Glomerular visceral epithelial cell (primary cell): ENCODE data around the gene ATP11A.
"Not testable (repeated sequence)": the region's sequence is repeated elsewhere in the genome, so short reads cannot be mapped to it uniquely, and the experiment has no call there.

Source experiments
- DNase-seq: peaks from one replicate; pipeline ENCODE4 v3.0.0-alpha.2; 2016; ENCODE audit errors: extremely low spot score

The ATP11A gene

DNA sequence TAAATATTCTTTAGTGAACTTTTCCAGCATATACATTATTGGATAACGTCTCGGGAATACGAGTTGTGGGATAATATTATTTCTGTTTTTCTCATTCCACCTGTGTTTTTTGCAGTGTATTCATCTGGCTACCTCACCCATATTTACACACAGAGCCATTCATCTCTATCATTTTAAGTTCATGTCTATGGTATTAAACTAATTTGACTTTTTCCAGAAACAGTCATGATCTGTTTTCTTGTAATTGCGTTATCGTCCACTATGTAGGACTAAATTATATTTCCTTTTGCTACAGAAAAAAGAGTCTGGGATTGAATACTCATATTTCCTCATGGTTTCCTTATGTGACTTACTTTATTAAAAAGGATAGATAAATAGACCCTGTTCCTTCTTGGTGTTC is 2.7 kb downstream of the ATP11A start:
- no peak for DNase-seq

DNA sequence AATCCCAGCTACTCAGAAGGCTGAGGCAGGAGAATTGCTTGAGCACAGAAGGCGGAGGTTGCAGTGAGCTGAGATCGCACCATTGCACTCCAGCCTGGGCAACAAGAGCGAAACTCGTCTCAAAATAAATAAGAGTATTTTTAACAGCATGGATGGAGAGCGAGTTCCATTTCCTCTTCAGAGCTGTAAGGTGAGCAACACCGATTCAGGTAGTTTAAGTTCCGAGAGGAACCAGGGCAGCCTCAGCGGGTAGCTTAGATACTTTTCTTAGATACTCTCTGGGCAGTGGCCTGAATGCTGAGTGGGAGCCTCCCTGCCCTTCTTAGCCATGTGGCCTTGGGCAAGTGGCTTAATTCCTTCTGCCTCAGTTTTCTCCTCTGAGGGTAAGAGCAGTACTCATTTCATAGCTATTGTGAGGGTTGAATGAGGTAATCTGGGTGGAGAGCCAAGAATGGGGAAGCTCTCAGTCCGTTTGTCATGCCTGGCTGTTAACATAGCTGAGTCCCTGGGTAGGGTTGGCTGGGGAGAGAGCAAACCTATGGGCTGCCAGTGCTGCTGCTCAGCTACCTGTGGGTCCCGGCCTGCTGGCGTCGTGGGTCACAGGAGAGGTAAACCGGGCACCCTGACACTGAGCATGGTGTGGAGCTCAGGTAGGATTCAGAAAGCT is 4.1 kb downstream of the ATP11A start:
- DNase-seq: peak; percentile 70

DNA sequence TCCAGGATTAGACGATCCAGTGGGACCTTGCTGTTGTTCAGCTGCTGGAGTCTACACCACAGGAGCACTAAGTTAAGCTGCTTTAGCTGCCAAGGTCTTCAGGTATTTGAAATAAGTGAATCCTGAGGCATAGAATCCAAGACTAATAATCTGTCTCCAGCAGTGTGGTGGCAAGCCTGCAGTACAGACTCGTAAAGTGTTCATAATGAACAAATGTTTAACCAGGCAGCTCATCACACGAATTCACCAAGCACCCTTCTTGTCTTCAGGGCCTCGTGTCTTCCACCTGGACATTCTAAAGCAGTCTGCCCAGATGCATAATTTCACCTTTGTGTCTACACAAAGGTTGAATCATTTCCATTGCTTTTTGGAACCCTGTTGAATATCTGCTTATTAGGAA is 5.3 kb downstream of the ATP11A start:
- DNase-seq: peak; percentile 25

GRCh38 chr13:112696001-112696868 is 6.4 kb downstream of the ATP11A start:
- no peak for DNase-seq

DNA sequence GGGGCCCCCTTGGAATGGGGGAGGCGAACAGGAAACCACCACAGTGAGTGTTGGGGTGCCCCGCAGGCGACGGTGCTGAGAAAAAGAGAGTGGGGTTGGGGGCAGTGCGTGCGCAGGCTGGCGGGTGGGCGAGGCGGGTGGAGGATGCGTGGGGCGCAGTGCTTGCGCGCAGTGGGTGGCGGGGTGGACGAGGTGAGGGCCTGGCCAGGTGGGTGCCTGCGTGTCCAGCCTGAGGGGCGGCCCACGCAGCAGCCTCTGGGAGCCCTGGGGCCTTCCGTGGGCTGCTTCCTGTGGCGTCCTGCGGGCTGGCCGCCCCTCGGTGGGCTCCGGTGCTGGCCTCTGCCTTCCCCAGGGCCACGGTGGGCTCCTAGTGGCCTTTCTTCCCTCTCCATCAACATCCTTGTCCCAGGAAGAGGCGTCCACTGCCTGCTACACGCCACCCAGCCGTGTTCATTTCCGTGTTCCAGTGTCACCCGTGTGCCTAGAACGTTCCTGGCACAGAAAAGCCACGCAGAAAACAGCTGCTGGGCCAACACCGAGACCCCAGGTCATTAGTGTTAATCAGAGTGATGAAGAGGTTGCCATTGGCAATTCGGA is 7.1 kb downstream of the ATP11A start:
- no peak for DNase-seq

GRCh38 chr13:112697756-112698655 is 8.2 kb downstream of the ATP11A start:
- DNase-seq: no peak

DNA sequence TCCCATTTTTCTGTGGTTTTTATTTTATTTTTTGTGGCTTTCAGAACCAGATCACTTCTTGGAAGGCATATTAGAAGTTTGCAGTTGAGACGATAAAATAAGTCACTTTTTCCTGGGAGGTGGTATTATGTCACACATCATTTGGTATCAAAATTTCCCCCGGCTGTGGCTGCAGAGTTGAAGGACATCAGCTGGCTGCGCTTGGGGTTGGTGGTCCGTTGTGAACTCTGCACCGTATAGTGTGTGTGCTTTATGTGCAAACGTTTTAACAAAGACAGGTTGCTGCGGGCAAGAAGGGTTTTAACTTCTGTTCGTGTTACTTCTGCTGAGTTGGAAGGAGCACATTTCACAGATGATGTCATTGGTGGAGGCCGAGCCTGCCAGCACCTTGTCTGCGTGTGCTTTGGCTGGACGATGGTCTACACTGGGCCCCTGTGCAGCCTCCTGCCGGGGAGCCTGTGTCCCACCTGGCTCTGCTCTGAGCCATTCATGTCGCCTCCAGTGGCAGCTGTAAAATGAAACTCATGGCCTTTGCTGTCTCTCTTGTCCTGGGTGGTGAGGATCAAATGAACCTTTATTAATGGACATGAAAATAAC is 9.6 kb downstream of the ATP11A start:
- no peak for DNase-seq

DNA sequence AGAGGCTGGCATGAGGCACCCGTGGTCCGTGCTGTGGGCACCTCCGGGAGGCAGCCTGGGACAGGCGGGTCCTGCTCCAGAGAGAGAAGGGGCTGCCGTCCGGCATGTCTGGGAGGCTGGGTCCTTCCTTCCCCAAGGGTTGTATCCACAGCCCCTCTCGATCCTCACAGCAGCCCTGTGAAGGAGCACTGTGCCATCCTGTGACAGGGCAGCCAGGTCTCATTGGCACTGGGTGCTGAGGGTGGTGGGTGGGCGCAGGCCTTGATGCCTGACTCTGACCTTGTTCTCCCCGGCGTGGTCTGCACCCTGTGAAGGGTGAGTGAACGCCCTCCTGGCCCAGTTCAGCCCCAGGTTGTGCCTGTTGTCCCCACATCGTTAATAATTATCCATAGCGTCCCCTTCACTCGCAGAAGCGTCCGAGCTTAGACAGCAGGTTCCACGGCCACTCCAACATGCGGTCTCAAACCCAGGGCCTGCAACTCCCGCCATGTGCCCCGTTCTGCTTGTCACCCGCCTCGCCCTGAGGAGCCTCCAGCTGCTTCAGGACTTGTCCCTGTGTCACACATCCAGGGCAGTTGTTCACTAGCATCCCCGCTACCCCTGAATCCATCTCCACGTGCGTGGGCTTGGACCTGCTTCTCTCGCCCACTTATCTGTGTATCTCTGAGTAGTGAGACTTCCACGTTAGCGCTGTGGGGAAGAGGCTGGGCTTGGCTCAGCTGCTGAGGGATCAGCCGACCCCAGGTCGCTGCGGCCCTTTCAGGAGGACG is 10.6 kb downstream of the ATP11A start:
- DNase-seq: no peak

- no peak for DNase-seq
These were observed 12.6 kb downstream of the ATP11A start for GRCh38 chr13:112702341-112702985.

DNA sequence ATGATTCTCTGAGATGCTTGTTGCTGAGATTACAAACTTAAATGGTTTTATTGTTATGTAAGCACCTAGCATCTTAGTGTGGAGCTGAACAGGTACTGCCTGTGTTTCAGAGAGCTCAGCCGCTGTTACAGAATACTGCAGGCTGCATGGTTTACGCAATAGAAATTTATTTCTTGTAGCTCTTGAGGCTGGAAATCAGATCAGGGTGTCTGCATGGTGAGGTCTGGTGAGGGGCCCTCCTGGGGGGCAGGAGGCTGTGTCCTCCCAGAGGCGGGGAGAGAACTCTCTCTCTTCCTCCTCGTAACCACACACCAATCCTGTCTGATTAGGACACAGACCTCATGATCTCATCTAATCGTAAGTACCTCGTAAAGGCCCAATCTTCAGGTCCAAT is 13.1 kb downstream of the ATP11A start:
- DNase-seq: no peak

DNA sequence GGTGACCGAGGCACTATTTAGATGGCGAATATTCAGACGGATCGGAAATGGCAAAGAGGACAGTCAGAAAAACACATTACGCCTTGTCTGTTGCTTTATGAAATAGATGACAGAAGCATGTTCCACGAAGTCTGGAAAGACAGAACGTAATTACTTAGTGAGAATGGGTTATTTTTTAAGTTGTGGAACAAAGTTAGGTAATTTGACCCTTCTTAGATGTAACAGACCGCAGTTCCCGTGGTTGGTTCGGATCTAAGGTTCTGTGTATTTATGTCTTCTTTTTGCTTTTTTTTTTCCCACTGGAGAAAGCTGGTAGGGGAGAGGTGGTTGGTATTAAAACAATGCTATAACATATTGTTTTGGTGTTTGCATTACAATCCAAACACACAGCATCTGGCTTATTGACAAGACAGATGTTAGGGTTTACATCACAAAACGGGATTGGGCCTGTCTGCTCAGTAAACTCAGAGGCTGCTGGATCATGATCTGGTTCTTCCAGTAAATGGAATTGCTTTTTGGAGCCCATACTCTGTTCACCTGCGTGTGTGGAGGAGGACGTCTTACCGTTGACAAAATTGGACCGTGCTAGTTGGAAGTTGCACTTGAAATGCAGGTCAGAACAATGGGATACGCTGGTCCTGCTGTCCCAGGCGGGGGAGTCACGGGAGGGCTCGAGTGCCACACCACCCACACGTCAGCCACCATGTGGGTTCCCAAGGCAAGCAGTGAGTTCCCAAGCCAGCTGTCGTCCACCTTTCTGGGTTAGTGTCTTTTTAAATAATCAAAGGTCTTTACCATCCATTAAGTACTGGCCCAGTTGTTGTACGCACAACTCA is 13.8 kb downstream of the ATP11A start:
- no peak for DNase-seq

DNA sequence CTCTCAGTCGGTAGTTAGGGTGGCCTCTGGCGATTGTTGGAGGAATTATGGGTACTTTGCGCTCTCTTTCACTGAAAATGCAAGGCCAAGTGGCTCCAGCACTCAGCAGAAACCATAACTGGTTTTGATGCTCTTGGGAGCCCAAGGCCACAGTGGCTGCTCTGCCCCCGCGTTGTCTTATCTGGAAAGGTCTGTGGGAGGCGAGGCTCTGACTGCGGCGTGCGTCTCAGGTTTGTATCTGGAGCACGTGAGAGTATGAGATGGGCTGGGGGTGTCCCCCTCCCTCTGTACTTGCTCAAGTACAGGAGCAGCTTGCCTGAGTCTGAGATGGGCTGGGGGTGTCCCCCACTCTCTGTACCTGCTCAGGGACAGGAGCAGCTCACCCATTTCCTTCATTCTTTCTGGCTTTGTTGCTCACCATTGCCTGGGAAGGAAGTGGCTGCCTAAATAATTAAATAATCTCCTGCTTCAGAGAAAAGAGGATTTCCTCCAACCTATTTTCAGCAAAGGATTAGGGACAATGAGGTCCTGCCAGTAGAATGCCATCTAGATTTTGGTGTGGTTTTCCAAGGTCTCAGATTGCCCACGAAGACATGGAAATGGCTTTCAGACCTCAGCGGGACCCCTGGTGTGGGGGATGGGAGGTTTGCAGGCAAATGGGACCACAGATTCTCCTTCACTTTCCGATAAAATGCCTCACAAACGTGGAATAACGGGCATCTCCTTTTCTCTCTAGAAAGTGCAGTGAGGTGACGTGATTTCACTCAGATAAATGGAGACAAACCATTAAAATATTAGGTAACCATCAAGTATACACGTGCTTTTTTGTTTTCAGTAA is 14.7 kb downstream of the ATP11A start:
- no peak for DNase-seq

DNA sequence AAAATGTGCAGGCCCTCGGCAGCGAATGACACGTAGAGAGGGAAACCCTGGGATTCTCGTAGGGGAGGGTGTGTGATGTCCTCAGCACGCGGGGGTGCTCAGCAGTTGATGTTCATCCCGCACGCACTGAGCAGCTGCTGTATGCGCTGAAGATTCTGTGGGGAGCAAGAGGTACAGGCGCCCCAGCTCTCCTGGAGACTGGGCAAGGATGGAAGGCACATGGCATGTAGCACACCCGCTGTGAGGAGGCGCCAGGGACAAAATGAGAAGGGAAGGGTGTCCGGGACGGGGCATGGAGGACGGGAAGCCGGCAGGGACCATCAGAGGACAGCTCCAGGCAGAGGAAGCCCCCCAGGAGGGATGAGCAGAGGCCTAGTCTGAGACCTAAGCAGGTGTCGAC is 15.4 kb downstream of the ATP11A start:
- no peak for DNase-seq

DNA sequence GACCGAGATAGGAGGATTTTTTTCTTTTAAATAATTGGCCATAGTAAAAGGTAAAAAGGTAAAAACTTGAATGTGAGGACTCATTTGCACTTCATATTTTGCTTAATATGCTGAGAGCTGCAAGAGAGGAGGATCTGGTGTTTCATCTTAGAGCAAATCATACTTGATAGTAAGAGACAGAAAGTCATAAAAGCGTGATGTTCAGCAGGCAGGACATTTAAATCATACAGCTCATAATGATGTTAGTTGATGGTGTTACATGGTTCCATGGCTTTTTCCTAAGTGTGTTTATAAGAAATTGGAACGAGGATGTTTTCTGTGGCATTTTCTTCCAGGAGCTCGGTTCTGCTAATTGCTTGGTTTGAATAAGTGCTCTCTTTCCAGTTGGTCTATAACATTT is 16.3 kb downstream of the ATP11A start:
- no peak for DNase-seq

DNA sequence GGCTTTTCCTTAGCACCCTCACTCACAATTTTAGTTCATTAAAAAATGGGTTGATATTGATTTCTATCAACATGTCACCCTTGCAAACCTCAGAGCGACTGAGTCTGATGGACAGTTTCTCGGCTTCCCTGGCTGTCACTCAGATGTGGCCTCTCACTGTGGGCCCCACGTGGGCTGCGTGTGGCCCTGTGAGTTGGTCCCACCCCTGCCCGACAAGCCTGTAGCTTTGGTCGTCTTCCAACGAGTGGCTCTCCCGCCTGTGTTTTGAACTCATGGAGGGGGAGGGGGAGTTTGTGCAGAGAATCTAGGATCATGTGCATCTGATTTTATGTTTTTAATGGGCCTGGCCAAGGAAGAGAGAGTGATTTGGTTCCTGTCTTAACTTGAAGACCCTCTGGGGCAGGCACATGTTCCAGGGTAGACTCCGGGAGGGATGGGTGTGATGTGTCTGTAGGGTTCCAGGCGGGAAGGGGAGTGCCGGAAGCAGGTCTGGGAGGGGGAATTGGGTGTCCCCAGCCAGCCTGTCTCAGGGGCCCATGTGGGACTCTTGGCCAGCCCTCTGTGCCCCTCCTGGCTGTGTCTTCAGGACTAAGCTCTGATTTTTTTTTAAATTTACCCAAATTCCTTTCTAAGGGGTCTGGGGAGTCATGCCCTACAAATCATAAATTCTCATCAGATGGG is 18.9 kb downstream of the ATP11A start:
- DNase-seq: no peak

- not testable (repeated sequence) for DNase-seq
These were observed 19.5 kb downstream of the ATP11A start for GRCh38 chr13:112709316-112709715.

GRCh38 chr13:112709825-112710783 is 20.3 kb downstream of the ATP11A start:
- no peak for DNase-seq
